A204.1 (cell line): Measurements from ENCODE around the gene MAP1LC3C.

Experiments
- FAIRE-seq: peaks from 2 replicates; lab custom pipeline; 2012; peaks lifted over from hg19 to GRCh38; lab: Jason Lieb, UNC

Gene MAP1LC3C

GRCh38 chr1:241999026-241999425, at the start of gene MAP1LC3C:
MAP1LC3C (minus strand) TSS chr1:241999098; CDS start chr1:241999008, 90 bp downstream.
- FAIRE-seq = no peak

GRCh38 chr1:242043165-242043564, 44.3 kb upstream of the MAP1LC3C start:
- FAIRE-seq = no peak

- FAIRE-seq = no peak
Observed at GRCh38 chr1:242034392-242034791, 35.5 kb upstream of the MAP1LC3C start.

GRCh38 chr1:242033447-242033846, 34.5 kb upstream of the MAP1LC3C start:
- FAIRE-seq = no peak

GRCh38 chr1:242030071-242030470, 31.2 kb upstream of the MAP1LC3C start:
- FAIRE-seq = no peak

- no peak for FAIRE-seq
Observed at GRCh38 chr1:242025681-242026080, 26.8 kb upstream of the MAP1LC3C start.

GRCh38 chr1:242023805-242024204, 24.9 kb upstream of the MAP1LC3C start:
- no peak for FAIRE-seq

- FAIRE-seq = no peak
Observed at GRCh38 chr1:242019018-242019417, 20.1 kb upstream of the MAP1LC3C start.

GRCh38 chr1:242017580-242018233, 18.8 kb upstream of the MAP1LC3C start:
- FAIRE-seq = peak; percentile 93

GRCh38 chr1:242016479-242016878, 17.6 kb upstream of the MAP1LC3C start:
- FAIRE-seq = no peak

- FAIRE-seq = no peak
Observed at GRCh38 chr1:242011894-242012660, 13.2 kb upstream of the MAP1LC3C start.

- no peak for FAIRE-seq
Observed at GRCh38 chr1:242008826-242009495, 10.1 kb upstream of the MAP1LC3C start.

GRCh38 chr1:242006976-242007375, 8.1 kb upstream of the MAP1LC3C start:
- FAIRE-seq = no peak

GRCh38 chr1:242005866-242006535, 7.1 kb upstream of the MAP1LC3C start:
- no peak for FAIRE-seq

- FAIRE-seq = no peak
Observed at GRCh38 chr1:242004751-242005495, 6.0 kb upstream of the MAP1LC3C start.

GRCh38 chr1:242002510-242002909, 3.6 kb upstream of the MAP1LC3C start:
- FAIRE-seq = no peak

GRCh38 chr1:242002072-242002471, 3.2 kb upstream of the MAP1LC3C start:
- no peak for FAIRE-seq

- no peak for FAIRE-seq
Observed at GRCh38 chr1:242000434-242000833, 1.5 kb upstream of the MAP1LC3C start.

GRCh38 chr1:241998412-241998921, 431 bp downstream of the MAP1LC3C start:
- no peak for FAIRE-seq

- FAIRE-seq = no peak
Observed at GRCh38 chr1:241997401-241997998, 1.4 kb downstream of the MAP1LC3C start.

- no peak for FAIRE-seq
Observed at GRCh38 chr1:241994171-241994570, 4.7 kb downstream of the MAP1LC3C start.
